ENCODE results near the gene MTCH1. TPM values are rescaled to one million over a fixed set of nuclear protein-coding genes. Genes with fewer than 3 reads are reported as not detected.

The MTCH1 gene
- total RNA-seq, 1 experiment from 2014 or later, result 161 TPM

DNA sequence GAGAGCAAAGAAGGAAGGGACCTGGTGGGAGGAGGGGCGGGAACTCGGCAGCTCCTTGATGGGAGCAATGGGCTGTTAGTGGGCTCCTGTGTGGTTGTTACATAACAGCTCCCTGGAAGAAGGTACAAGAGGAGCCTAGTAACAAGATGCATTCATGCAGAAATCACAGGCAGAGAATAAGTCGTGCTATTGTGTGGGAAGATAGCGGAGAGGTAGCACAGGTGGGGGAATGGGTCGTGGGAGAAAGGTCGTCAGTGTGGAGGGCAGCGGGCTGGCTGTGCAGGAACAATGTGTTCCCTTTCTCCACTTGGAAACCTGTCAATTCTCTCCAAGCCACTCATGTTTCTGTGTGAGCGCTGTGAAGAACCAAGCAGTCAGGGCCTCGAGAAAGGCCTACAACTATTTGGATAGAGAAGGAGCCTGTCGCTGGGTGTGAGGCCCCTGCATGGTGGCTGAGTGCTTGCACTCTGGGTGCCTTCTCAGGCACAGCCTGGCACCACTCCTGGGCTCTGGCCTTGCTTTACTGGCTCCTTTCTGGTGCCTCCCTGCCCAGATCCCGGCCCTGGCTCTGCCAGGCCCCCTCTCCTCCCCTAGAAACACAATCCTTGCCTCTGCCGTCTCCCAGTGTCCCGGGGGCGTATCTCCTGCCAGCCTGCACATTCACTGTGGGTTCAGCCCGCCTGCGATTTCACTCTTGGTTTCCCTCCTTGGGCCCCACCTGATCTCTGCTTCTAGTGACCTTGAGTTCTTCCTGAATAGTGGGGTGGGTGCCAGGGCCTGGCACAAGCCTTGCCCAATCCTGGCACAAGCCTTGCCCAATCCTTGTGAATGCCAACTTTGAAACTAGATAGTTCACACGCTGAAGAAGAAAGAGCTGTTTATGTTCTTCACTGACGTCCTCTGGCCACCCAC, 12.1 kb upstream of the MTCH1 start:
- Histone ChIP-seq H3K9me2 (ENCODE audit: insufficient read depth) (no peaks in the 10 kb centered on the region), H3K4me2 (ENCODE audit: low read length) (no peak overlapping the region), H3K4me1 (ENCODE audit: control insufficient read depth in 1 of 2, insufficient read depth in 2 of 2, low read length in 2 of 2) (no peaks in the 10 kb centered on the region), H4K20me1 (ENCODE audit: insufficient read depth) (no peaks in the 10 kb centered on the region), H3K79me2 (ENCODE audit: insufficient read depth, low read length) (no peaks in the 10 kb centered on the region), H3K9me3 (ENCODE audit: control insufficient read depth in 1 of 2, insufficient read depth in 1 of 2, low read depth in 1 of 2, low read length in 2 of 2) (no peaks in the 10 kb centered on the region), H3K36me3 (ENCODE audit: control insufficient read depth in 1 of 2, insufficient read depth in 2 of 2, low read length in 2 of 2) (no peaks in the 10 kb centered on the region), H3K4me3 (replicated peaks in 1 of 2; ENCODE audit: low read depth in 1 of 2, low read length in 2 of 2) (no peak overlapping the region), H3K9ac (ENCODE audit: low read length) (no peak overlapping the region), H3K27me3 (ENCODE audit: insufficient read depth, low read length) (no peaks in the 10 kb centered on the region), H2AFZ (ENCODE audit: low read depth, low read length, poor library complexity, severe bottlenecking) (no peak overlapping the region), H3K27ac (ENCODE audit: low read depth, low read length) (no peak overlapping the region)
- DNase-seq (ENCODE audit: low read depth, low spot score) (no peak), ATAC-seq (no peak)
- RAD21 ChIA-PET (ENCODE audit: low non-redundant PET in 1 of 2, low total read pairs in 2 of 2, uncharacterized antibody in 2 of 2, unreplicated experiment in 2 of 2), result no interaction called here
- TF ChIP-seq YY1 (IDR thresholded peaks at IDR 0.05; ENCODE audit: extremely low read depth, insufficient replicate concordance, low read depth, low read length), result no peak
- TF ChIP-seq RAD21 (IDR thresholded peaks at IDR 0.05; ENCODE audit: low read depth), result no peak
- TF ChIP-seq ZNF274 (IDR thresholded peaks at IDR 0.05; ENCODE audit: low read depth, low read length), result no peak
- no peak for TF ChIP-seq EGR1 (IDR thresholded peaks at IDR 0.05; ENCODE audit: low read depth)
- TF ChIP-seq CEBPB (IDR thresholded peaks at IDR 0.05; ENCODE audit: low read depth), result no peak
- no peak for TF ChIP-seq JUND (IDR thresholded peaks at IDR 0.05)
- no peak for TF ChIP-seq ZFX (IDR thresholded peaks at IDR 0.05)
- no peak for TF ChIP-seq SRF (IDR thresholded peaks at IDR 0.05; ENCODE audit: low read depth)
- no peak for TF ChIP-seq ELF1 (IDR thresholded peaks at IDR 0.05; ENCODE audit: borderline replicate concordance, low read depth)
- TF ChIP-seq POLR2AphosphoS5 (IDR thresholded peaks at IDR 0.05; ENCODE audit: low read depth, low read length), result no peak
- TF ChIP-seq EZH2 (IDR thresholded peaks at IDR 0.05), result no peak
- no peak for TF ChIP-seq TCF7L2 (IDR thresholded peaks at IDR 0.05; ENCODE audit: borderline replicate concordance, extremely low read depth, insufficient read depth, insufficient read length)
- TF ChIP-seq, protein P1, sequence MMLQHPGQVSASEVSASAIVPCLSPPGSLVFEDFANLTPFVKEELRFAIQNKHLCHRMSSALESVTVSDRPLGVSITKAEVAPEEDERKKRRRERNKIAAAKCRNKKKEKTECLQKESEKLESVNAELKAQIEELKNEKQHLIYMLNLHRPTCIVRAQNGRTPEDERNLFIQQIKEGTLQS (IDR thresholded peaks at IDR 0.05), result no peak
- TF ChIP-seq SIN3A (IDR thresholded peaks at IDR 0.05; ENCODE audit: low read depth), result no peak
- TF ChIP-seq, protein P2, sequence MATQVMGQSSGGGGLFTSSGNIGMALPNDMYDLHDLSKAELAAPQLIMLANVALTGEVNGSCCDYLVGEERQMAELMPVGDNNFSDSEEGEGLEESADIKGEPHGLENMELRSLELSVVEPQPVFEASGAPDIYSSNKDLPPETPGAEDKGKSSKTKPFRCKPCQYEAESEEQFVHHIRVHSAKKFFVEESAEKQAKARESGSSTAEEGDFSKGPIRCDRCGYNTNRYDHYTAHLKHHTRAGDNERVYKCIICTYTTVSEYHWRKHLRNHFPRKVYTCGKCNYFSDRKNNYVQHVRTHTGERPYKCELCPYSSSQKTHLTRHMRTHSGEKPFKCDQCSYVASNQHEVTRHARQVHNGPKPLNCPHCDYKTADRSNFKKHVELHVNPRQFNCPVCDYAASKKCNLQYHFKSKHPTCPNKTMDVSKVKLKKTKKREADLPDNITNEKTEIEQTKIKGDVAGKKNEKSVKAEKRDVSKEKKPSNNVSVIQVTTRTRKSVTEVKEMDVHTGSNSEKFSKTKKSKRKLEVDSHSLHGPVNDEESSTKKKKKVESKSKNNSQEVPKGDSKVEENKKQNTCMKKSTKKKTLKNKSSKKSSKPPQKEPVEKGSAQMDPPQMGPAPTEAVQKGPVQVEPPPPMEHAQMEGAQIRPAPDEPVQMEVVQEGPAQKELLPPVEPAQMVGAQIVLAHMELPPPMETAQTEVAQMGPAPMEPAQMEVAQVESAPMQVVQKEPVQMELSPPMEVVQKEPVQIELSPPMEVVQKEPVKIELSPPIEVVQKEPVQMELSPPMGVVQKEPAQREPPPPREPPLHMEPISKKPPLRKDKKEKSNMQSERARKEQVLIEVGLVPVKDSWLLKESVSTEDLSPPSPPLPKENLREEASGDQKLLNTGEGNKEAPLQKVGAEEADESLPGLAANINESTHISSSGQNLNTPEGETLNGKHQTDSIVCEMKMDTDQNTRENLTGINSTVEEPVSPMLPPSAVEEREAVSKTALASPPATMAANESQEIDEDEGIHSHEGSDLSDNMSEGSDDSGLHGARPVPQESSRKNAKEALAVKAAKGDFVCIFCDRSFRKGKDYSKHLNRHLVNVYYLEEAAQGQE (IDR thresholded peaks at IDR 0.05; ENCODE audit: low read depth), result no peak
- no peak for TF ChIP-seq FOSL1 (IDR thresholded peaks at IDR 0.05; ENCODE audit: low read depth)
- TF ChIP-seq, protein P3, sequence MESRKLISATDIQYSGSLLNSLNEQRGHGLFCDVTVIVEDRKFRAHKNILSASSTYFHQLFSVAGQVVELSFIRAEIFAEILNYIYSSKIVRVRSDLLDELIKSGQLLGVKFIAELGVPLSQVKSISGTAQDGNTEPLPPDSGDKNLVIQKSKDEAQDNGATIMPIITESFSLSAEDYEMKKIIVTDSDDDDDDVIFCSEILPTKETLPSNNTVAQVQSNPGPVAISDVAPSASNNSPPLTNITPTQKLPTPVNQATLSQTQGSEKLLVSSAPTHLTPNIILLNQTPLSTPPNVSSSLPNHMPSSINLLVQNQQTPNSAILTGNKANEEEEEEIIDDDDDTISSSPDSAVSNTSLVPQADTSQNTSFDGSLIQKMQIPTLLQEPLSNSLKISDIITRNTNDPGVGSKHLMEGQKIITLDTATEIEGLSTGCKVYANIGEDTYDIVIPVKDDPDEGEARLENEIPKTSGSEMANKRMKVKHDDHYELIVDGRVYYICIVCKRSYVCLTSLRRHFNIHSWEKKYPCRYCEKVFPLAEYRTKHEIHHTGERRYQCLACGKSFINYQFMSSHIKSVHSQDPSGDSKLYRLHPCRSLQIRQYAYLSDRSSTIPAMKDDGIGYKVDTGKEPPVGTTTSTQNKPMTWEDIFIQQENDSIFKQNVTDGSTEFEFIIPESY (IDR thresholded peaks at IDR 0.05; ENCODE audit: extremely low read depth, insufficient replicate concordance, low read length), result no peak
- TF ChIP-seq, protein P4, sequence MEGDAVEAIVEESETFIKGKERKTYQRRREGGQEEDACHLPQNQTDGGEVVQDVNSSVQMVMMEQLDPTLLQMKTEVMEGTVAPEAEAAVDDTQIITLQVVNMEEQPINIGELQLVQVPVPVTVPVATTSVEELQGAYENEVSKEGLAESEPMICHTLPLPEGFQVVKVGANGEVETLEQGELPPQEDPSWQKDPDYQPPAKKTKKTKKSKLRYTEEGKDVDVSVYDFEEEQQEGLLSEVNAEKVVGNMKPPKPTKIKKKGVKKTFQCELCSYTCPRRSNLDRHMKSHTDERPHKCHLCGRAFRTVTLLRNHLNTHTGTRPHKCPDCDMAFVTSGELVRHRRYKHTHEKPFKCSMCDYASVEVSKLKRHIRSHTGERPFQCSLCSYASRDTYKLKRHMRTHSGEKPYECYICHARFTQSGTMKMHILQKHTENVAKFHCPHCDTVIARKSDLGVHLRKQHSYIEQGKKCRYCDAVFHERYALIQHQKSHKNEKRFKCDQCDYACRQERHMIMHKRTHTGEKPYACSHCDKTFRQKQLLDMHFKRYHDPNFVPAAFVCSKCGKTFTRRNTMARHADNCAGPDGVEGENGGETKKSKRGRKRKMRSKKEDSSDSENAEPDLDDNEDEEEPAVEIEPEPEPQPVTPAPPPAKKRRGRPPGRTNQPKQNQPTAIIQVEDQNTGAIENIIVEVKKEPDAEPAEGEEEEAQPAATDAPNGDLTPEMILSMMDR (IDR thresholded peaks at IDR 0.05 in 2 of 3, conservative IDR thresholded peaks at IDR 0.05 in 1 of 3; ENCODE audit: borderline replicate concordance in 1 of 3, insufficient read depth in 1 of 3, low read depth in 2 of 3, low read length in 2 of 3), result no peak
- no peak for TF ChIP-seq SP1 (IDR thresholded peaks at IDR 0.05; ENCODE audit: low read depth)
- TF ChIP-seq POLR2A (IDR thresholded peaks at IDR 0.05; ENCODE audit: borderline replicate concordance, extremely low read depth, insufficient read depth, insufficient read length), result no peak
- CTCF ChIA-PET, result no interaction called here
- intact Hi-C loops (cut with micrococcal nuclease), result no loop called here
- POLR2A ChIA-PET, result no interaction called here
- no TSS peak for BruUV-seq (replicated peaks)

All from HCT116 (cell line).